Psoas muscle (tissue), 8 donors: ENCODE results near the gene OCA2. TPM values are rescaled to one million over a fixed set of nuclear protein-coding genes. Genes with fewer than 3 reads are reported as not detected.

Experiments
- ATAC-seq, 4 donors: fragments of 200-7000 bp; cut with Tn5 transposase; one replicate each; pipeline ENCODE4 v1.9.1; 2020; ENCODE audit warnings: moderate library complexity in 3 of 4, mild to moderate bottlenecking in 2 of 4
- DNase-seq, 2 donors: peaks; one replicate each; pipeline ENCODE4 v3.0.0-alpha.2; 2020
- H3K27ac ChIP-seq: fragments of 200-600 bp; one replicate; pipeline ENCODE4 v1.8.0; 2022
- H3K27me3 ChIP-seq, 3 donors: fragments of 200-600 bp in 1 of 3; one replicate each; pipeline versions ENCODE4 v1.6.1 to v1.8.0; 2013 to 2022; ENCODE audit warnings: low read length in 2 of 3, mild to moderate bottlenecking in 2 of 3, moderate library complexity in 1 of 3; ENCODE audit not compliant: insufficient read depth in 3 of 3
- H3K36me3 ChIP-seq, 2 donors: fragments of 200-600 bp in 1 of 2; one replicate each; pipeline versions ENCODE4 v1.6.1 to v1.8.0; 2013 to 2022; ENCODE audit warnings: low read depth in 1 of 2, mild to moderate bottlenecking in 1 of 2, moderate library complexity in 1 of 2; ENCODE audit not compliant: insufficient read depth in 1 of 2
- H3K4me1 ChIP-seq: fragments of 200-600 bp; one replicate; pipeline ENCODE4 v1.8.0; 2022
- H3K4me3 ChIP-seq: fragments of 200-600 bp; one replicate; pipeline ENCODE4 v1.8.0; 2022; ENCODE audit warnings: mild to moderate bottlenecking
- H3K9me3 ChIP-seq: fragments of 200-600 bp; one replicate; pipeline ENCODE4 v1.8.0; 2022
- WGBS, 3 donors: extraction: QIAGEN DNeasy Blood & Tissue Kit; methylation state at CpG; one replicate each; pipeline versions ENCODE4 v1.1.6 to v1.1.7; 2013; 5-methylcytosine and 5-hydroxymethylcytosine counted together
- intact Hi-C, 2 donors: fragments of 100-400 bp; cut with DNase I; formaldehyde crosslinking; loops; one replicate each; pipeline versions ENCODE4 v1.11.0 to v1.14.2; 2022
- polyA plus RNA-seq, 3 donors: library from polyadenylated mRNA; stranded (reverse); fragments of 200-250 nt; gene quantifications; one replicate each; pipeline ENCODE4 v1.2.3, GENCODE V29; 2013
- total RNA-seq, 4 donors: library from RNA; stranded (reverse); fragmentation: NEBNext Ultra II Directional in 2 of 4; extraction: Animal tissue kit (Norgen Biotek cat#: 25700) in 2 of 4; gene quantifications; one replicate each; pipeline versions ENCODE4 v1.2.1 to v1.2.4, GENCODE V29; 2021 to 2023
- TF ChIP-seq, protein P1 (sequence below): fragments of 200-600 bp; IDR thresholded peaks from one replicate; pipeline ENCODE4 v1.8.0; 2022; ENCODE audit warnings: antibody characterized with exemption
- donor health status: healthy with polysubstance abuse.
- donor health status: DM: no; HTN: no; CAD: no; lungs with moderate emphysema.
- donor health status: Bipolar disorder and iron deficiency.
- donor health status: healthy.
- donor health status: DM: yes; HTN: yes; CAD: no.
- donor health status: DM: no; HTN: no; CAD: no.
- donor health status: DM: no; HTN: no; CAD: no.
- donor health status: DM: yes; HTN: yes; CAD: no.

OCA2 gene
- total and polyA plus RNA-seq, 7 donors, result 0.03 to 0.52 (median 0.17) TPM; not detected in 2

DNA sequence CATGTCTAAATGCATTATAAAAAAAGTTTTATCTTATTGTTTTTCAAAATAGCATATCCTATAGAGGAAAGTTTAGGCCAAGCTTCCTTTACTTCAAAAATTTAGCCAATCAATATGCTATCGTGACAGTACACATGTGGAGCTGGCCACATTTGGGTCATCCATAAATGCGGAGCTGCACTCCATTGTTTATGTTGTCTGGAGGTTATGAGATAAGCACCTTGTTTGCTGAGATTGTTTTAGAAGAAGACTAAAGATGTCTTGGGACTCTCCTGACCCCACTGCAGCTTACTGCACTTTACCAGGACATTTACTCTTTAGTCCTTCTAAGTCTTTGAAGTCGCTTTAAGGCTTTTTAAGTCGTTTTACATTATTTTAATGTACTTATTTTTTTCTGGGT lies 265.9 kb downstream of the OCA2 start:
- H3K27me3 ChIP-seq, result no peaks in the 10 kb centered on the region
- no peak overlapping the region for H3K4me3 ChIP-seq
- H3K4me1 ChIP-seq, result no peaks in the 10 kb centered on the region
- no peaks in the 10 kb centered on the region for H3K9me3 ChIP-seq
- DNase-seq (no peak), ATAC-seq (no peak)
- H3K27ac ChIP-seq, result no peak overlapping the region
- no peaks in the 10 kb centered on the region for H3K36me3 ChIP-seq
- 85 to 92% (median 86%) methylated on average over 4 of the region's 4 CpGs for WGBS, 3 donors
- intact Hi-C loops, result loop anchor here in 1 of 2 donors (10.0 kb wide), 1 partner anchor 58 kb away; no protein-coding TSS in a partner anchor
- TF ChIP-seq, protein P1, sequence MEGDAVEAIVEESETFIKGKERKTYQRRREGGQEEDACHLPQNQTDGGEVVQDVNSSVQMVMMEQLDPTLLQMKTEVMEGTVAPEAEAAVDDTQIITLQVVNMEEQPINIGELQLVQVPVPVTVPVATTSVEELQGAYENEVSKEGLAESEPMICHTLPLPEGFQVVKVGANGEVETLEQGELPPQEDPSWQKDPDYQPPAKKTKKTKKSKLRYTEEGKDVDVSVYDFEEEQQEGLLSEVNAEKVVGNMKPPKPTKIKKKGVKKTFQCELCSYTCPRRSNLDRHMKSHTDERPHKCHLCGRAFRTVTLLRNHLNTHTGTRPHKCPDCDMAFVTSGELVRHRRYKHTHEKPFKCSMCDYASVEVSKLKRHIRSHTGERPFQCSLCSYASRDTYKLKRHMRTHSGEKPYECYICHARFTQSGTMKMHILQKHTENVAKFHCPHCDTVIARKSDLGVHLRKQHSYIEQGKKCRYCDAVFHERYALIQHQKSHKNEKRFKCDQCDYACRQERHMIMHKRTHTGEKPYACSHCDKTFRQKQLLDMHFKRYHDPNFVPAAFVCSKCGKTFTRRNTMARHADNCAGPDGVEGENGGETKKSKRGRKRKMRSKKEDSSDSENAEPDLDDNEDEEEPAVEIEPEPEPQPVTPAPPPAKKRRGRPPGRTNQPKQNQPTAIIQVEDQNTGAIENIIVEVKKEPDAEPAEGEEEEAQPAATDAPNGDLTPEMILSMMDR, result no peak

DNA sequence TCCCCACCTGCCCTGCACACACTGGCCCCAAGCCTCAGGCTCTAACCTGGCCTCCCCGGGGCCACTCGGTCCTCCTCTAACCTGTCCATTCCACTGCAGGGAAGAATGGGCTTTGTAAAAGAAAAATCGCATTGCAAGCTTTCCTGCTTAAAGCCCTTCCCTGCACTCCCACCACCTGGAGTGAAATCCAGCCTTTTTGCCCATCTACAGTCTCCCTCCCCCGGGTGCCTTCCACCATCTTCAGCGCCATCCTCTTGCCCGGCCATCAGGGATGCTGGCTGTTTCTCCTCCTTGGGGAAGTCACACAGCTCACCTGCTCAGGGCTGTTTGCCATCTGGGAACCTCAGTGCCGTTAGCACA lies 266.9 kb downstream of the OCA2 start:
- Histone ChIP-seq H3K36me3 (no peaks in the 10 kb centered on the region), H3K27ac (no peak overlapping the region), H3K27me3 (no peaks in the 10 kb centered on the region), H3K4me1 (no peaks in the 10 kb centered on the region), H3K4me3 (no peak overlapping the region), H3K9me3 (no peaks in the 10 kb centered on the region)
- TF ChIP-seq, protein P1, result no peak
- no peak for ATAC-seq
- WGBS, 3 donors, result 84 to 91% (median 84%) methylated on average over 7 of the region's 7 CpGs
- peak in 1 of 2 donors; percentile 30 for DNase-seq
- intact Hi-C loops, result loop anchor here in 1 of 2 donors (10.0 kb wide), 1 partner anchor 57 kb away; no protein-coding TSS in a partner anchor

DNA sequence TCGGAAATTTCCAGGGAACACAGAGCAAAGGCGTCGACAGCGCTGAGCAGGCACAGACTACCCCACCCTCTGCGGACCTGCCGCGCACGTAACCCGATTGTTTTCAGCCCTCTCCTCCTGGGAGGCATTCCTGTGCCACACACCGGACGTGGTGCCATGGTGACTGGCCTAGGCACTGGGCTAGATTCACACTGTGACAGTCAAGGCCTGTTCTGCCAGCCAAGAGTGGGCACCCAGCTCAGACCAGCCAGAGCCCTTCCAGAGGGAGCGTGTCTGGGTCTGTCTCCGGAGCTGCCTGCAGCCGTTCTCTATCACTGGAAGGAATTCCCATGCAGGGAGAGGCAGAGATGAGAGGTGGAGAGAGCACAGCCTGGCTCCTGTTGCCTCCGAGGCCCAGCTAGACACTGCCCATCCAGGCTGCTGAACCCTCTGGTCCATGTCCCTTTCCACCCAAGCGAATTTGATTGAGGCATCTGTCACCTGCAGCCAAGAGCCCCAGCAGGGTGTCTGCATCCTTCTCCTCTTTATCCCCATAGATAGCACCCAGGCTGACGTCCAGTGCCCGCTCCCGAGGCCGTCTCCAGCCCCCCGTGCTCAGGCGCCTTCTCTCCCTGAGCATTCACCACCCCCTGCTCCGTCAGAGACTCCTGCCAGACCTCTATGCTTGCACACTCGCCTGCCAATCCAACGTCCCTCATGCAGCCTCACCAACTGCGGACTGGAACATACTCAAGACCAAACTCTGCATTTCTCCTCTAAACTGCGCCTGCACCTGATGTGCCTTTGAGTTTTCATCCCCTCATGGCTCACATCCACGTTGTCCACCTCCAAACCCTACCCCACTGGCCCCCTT lies 267.5 kb downstream of the OCA2 start:
- intact Hi-C loops, result loop anchor here in 1 of 2 donors (10.0 kb wide), 1 partner anchor 57 kb away; no protein-coding TSS in a partner anchor
- DNase-seq, result peak in 1 of 2 donors; percentile 17
- no peak for ATAC-seq
- H3K27me3 ChIP-seq, result no peaks in the 10 kb centered on the region
- H3K9me3 ChIP-seq, result no peaks in the 10 kb centered on the region
- H3K27ac ChIP-seq, result no peak overlapping the region
- WGBS, 3 donors, result 87 to 88% (median 87%) methylated on average over 28 of the region's 28 CpGs
- TF ChIP-seq, protein P1, result no peak
- no peaks in the 10 kb centered on the region for H3K36me3 ChIP-seq
- no peak overlapping the region for H3K4me3 ChIP-seq
- no peaks in the 10 kb centered on the region for H3K4me1 ChIP-seq

DNA sequence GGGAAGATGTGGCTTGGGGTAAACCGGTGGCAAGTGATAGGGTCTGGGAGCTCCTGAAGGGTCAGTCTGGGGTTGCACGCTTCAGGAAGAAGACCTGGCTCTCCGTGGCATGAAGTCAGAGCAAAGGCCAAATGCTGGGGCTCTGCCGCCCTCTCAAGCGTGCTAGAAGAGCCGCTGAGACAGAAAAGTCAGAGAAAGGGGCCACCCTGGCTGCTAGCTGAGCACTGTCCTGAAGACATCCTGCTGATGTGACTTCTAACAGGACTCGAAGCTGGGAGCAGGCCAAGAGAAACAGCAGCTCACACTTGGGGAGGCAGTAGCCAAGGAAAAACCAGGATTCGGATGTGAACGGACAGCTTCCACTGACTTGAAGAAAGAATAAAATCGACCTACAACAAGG lies 270.4 kb downstream of the OCA2 start:
- DNase-seq (no peak), ATAC-seq (no peak)
- Histone ChIP-seq H3K27ac (no peak overlapping the region), H3K27me3 (no peaks in the 10 kb centered on the region), H3K9me3 (no peaks in the 10 kb centered on the region), H3K4me1 (no peaks in the 10 kb centered on the region), H3K36me3 (no peaks in the 10 kb centered on the region), H3K4me3 (no peak overlapping the region)
- 73 to 78% (median 76%) methylated on average over 10 of the region's 10 CpGs for WGBS, 3 donors
- intact Hi-C loops, result no loop called here
- TF ChIP-seq, protein P1, result no peak
